Fibroblast of skin of back (primary cell): ENCODE data around the gene RASSF5.
"Not testable (repeated sequence)": the region's sequence is repeated elsewhere in the genome, so short reads cannot be mapped to it uniquely, and the experiment has no call there.

ENCODE experiments used
- DNase-seq: peaks from one replicate; pipeline ENCODE4 v3.0.0-alpha.2; 2013

The RASSF5 gene

GRCh38 chr1:206573762-206574161, 66.4 kb downstream of the RASSF5 start:
- no peak for DNase-seq

GRCh38 chr1:206575165-206575893, 68.0 kb downstream of the RASSF5 start:
- peak; percentile 65 for DNase-seq

- DNase-seq, result no peak
Measured at GRCh38 chr1:206575894-206576737, 68.8 kb downstream of the RASSF5 start.

GRCh38 chr1:206577626-206578025, 70.3 kb downstream of the RASSF5 start:
- no peak for DNase-seq

- DNase-seq, result no peak
Measured at GRCh38 chr1:206578068-206578977, 71.0 kb downstream of the RASSF5 start.

- DNase-seq, result no peak
Measured at GRCh38 chr1:206578978-206579374, 71.6 kb downstream of the RASSF5 start.

- DNase-seq, result peak; percentile 62
Measured at GRCh38 chr1:206579747-206580437, 72.6 kb downstream of the RASSF5 start.

- DNase-seq, result no peak
Measured at GRCh38 chr1:206580438-206581113, 73.2 kb downstream of the RASSF5 start.

- DNase-seq, result not testable (repeated sequence)
Measured at GRCh38 chr1:206581114-206581497, 73.8 kb downstream of the RASSF5 start.

- DNase-seq, result no peak
Measured at GRCh38 chr1:206581571-206581981, 74.2 kb downstream of the RASSF5 start.

GRCh38 chr1:206582537-206582936, 75.2 kb downstream of the RASSF5 start:
- no peak for DNase-seq

GRCh38 chr1:206582971-206583706, 75.8 kb downstream of the RASSF5 start:
- DNase-seq, result no peak

- DNase-seq, result peak; percentile 58
Measured at GRCh38 chr1:206583707-206584648, 76.6 kb downstream of the RASSF5 start.

GRCh38 chr1:206584683-206585082, 77.4 kb downstream of the RASSF5 start:
- DNase-seq, result no peak

GRCh38 chr1:206586501-206587445, 79.4 kb downstream of the RASSF5 start:
- DNase-seq, result no peak

GRCh38 chr1:206587904-206588303, 80.6 kb downstream of the RASSF5 start:
- DNase-seq, result no peak

- DNase-seq, result no peak
Measured at GRCh38 chr1:206588492-206588891, 81.2 kb downstream of the RASSF5 start.

GRCh38 chr1:206589206-206589605, 81.9 kb downstream of the RASSF5 start:
- DNase-seq, result peak; percentile 91
